Osteoblast (primary cell): ENCODE data around the gene CSPG4. TPM values are rescaled to one million over a fixed set of nuclear protein-coding genes. Genes with fewer than 3 reads are reported as not detected.

ENCODE experiments used
- DNase-seq: peaks from one replicate; pipeline ENCODE4 v3.0.0; 2011; ENCODE audit warnings: low spot score, mixed read lengths; ENCODE audit not compliant: insufficient read length; ENCODE audit errors: missing footprints
- H2AFZ ChIP-seq: 2 replicates; pipeline ENCODE4 v1.6.0; 2011; ENCODE audit warnings: mild to moderate bottlenecking, low read length
- H3K27ac ChIP-seq: 2 replicates; pipeline ENCODE4 v1.5.1; 2011; ENCODE audit warnings: mild to moderate bottlenecking, low read depth, low read length, moderate library complexity
- H3K27me3 ChIP-seq: 2 replicates; pipeline ENCODE4 v1.6.0; 2012; ENCODE audit warnings: mild to moderate bottlenecking, control low read depth, inconsistent platforms, low read length, moderate library complexity; ENCODE audit not compliant: insufficient read depth
- H3K36me3 ChIP-seq: 2 replicates; pipeline ENCODE4 v1.5.1; 2011; ENCODE audit warnings: mild to moderate bottlenecking, low read length, control low read depth, moderate library complexity; ENCODE audit not compliant: insufficient read depth
- H3K4me1 ChIP-seq: 2 replicates; pipeline ENCODE4 v1.5.1; 2011; ENCODE audit warnings: mild to moderate bottlenecking, low read length, control low read depth, moderate library complexity; ENCODE audit not compliant: insufficient read depth
- H3K4me2 ChIP-seq: 2 replicates; pipeline ENCODE4 v1.6.0; 2011; ENCODE audit warnings: mild to moderate bottlenecking, low read length; ENCODE audit not compliant: insufficient read depth
- H3K4me3 ChIP-seq: fragments of 200-600 bp; sonication (generic); 3 replicates; pipeline ENCODE4 v1.5.1; 2012; ENCODE audit warnings: mild to moderate bottlenecking, low read length, inconsistent platforms; ENCODE audit not compliant: insufficient read depth
- H3K79me2 ChIP-seq: 2 replicates; pipeline ENCODE4 v1.6.0; 2012; ENCODE audit warnings: mild to moderate bottlenecking, low read length, control low read depth, inconsistent platforms; ENCODE audit not compliant: insufficient read depth
- H3K9me3 ChIP-seq: 2 replicates; pipeline ENCODE4 v1.5.1; 2011; ENCODE audit warnings: low read depth, low read length, control low read depth
- H4K20me1 ChIP-seq: 2 replicates; pipeline ENCODE4 v1.6.0; 2012; ENCODE audit warnings: mild to moderate bottlenecking, low read length, control low read depth; ENCODE audit not compliant: insufficient read depth
- total RNA-seq: library from RNA; depleted of rRNA; stranded (reverse); fragments of >200 nt; gene quantifications from 2 replicates; pipeline ENCODE4 v1.2.3, GENCODE V29; 2012
- TF ChIP-seq, protein P1 (sequence below): IDR thresholded peaks from 2 replicates; pipeline ENCODE4 v1.5.1; 2011; ENCODE audit warnings: mild to moderate bottlenecking, low read depth, low read length, moderate library complexity; ENCODE audit errors: extremely low read depth

Gene CSPG4
- total RNA-seq, 1 donor = 20.3 TPM

DNA sequence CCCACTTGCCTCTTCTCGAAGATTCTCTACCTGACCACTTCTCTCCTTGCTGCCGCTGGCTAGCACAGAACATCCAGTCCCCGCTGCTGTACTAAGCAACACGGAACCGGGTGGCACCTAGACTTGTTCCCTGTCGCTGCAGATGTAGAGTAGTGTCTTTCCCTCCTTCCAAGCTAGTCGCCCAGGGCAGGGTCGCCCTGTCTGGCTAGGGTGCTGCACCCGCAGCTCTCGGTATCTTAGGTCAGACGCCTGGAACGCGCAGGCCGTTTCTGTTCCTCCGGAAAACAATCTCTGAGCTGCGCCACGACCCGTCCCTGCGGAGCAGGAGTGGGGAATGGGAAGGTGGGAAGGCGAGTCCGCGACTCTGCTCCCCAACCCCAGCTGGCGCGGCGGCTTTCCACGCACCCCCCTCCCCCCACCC lies 65.7 kb downstream of the CSPG4 start:
- peaks cover 16% of the 10 kb centered on the region for H3K36me3 ChIP-seq
- H3K4me1 ChIP-seq = peaks cover 41% of the 10 kb centered on the region
- no peak for DNase-seq
- peak overlapping the region; percentile 79 for H2AFZ ChIP-seq
- peaks cover 34% of the 10 kb centered on the region for H4K20me1 ChIP-seq
- H3K4me2 ChIP-seq = peak overlapping the region; percentile 93
- TF ChIP-seq, protein P1, sequence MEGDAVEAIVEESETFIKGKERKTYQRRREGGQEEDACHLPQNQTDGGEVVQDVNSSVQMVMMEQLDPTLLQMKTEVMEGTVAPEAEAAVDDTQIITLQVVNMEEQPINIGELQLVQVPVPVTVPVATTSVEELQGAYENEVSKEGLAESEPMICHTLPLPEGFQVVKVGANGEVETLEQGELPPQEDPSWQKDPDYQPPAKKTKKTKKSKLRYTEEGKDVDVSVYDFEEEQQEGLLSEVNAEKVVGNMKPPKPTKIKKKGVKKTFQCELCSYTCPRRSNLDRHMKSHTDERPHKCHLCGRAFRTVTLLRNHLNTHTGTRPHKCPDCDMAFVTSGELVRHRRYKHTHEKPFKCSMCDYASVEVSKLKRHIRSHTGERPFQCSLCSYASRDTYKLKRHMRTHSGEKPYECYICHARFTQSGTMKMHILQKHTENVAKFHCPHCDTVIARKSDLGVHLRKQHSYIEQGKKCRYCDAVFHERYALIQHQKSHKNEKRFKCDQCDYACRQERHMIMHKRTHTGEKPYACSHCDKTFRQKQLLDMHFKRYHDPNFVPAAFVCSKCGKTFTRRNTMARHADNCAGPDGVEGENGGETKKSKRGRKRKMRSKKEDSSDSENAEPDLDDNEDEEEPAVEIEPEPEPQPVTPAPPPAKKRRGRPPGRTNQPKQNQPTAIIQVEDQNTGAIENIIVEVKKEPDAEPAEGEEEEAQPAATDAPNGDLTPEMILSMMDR = no peak
- no peaks in the 10 kb centered on the region for H3K9me3 ChIP-seq
- peaks cover 54% of the 10 kb centered on the region for H3K79me2 ChIP-seq
- no peaks in the 10 kb centered on the region for H3K27me3 ChIP-seq
- H3K4me3 ChIP-seq = peak overlapping the region; percentile 96
- peak overlapping the region; percentile 91 for H3K27ac ChIP-seq

GRCh38 chr15:75646112-75646943 lies 66.3 kb downstream of the CSPG4 start:
- Histone ChIP-seq H3K9me3 (no peaks in the 10 kb centered on the region), H3K27ac (peak overlapping the region; percentile 91), H3K4me3 (peak overlapping the region; percentile 96), H3K36me3 (peaks cover 16% of the 10 kb centered on the region), H3K79me2 (peaks cover 48% of the 10 kb centered on the region), H3K27me3 (no peaks in the 10 kb centered on the region), H3K4me1 (peaks cover 34% of the 10 kb centered on the region), H2AFZ (peak overlapping the region; percentile 79), H4K20me1 (peaks cover 27% of the 10 kb centered on the region), H3K4me2 (peak overlapping the region; percentile 93)
- TF ChIP-seq, protein P1 = no peak
- peak; percentile 84 for DNase-seq

DNA sequence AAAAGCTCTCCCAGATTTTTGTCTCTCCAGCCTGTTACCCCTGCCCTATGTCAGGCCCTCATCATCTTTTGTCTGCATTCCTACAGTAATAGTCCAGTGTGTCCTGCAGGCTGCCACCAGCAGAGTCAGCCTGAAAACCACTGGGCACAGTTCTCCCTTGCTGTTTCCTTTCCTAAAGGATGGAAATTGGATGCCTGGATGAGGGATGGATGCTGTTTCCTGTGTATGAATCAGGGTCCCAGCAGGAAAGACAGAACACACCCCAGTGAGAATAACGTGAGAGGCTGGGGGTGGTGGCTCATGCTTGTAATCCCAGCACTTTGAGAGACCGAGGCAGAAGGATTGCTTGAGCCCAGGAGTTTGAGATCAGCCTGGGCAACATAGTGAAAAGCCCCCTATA lies 68.3 kb downstream of the CSPG4 start:
- Histone ChIP-seq H3K4me1 (peaks cover 25% of the 10 kb centered on the region), H2AFZ (no peak overlapping the region), H3K9me3 (no peaks in the 10 kb centered on the region), H3K27me3 (no peaks in the 10 kb centered on the region), H3K27ac (no peak overlapping the region), H3K4me2 (no peak overlapping the region), H3K79me2 (peaks cover 33% of the 10 kb centered on the region), H4K20me1 (peaks cover 11% of the 10 kb centered on the region), H3K4me3 (no peak overlapping the region), H3K36me3 (peaks cover under 1% of the 10 kb centered on the region)
- DNase-seq = peak; percentile 67
- TF ChIP-seq, protein P1 = no peak

- Histone ChIP-seq H3K27ac (no peak overlapping the region), H2AFZ (no peak overlapping the region), H3K36me3 (no peaks in the 10 kb centered on the region), H3K9me3 (no peaks in the 10 kb centered on the region), H4K20me1 (peaks cover 13% of the 10 kb centered on the region), H3K4me1 (peaks cover 32% of the 10 kb centered on the region), H3K4me3 (no peak overlapping the region), H3K4me2 (no peak overlapping the region), H3K79me2 (peaks cover 32% of the 10 kb centered on the region), H3K27me3 (no peaks in the 10 kb centered on the region)
- no peak for DNase-seq
- TF ChIP-seq, protein P1 = no peak
Measured at GRCh38 chr15:75641603-75642002, 71.0 kb downstream of the CSPG4 start.
